Raji (cell line): Measurements from ENCODE around the gene TMEM114.

ENCODE experiments used
- POLR2A ChIP-seq: IDR thresholded peaks from 2 replicates; pipeline ENCODE4 v1.6.1; 2011; ENCODE audit warnings: low read depth, low read length, control low read depth; ENCODE audit not compliant: insufficient read depth

The TMEM114 gene

DNA sequence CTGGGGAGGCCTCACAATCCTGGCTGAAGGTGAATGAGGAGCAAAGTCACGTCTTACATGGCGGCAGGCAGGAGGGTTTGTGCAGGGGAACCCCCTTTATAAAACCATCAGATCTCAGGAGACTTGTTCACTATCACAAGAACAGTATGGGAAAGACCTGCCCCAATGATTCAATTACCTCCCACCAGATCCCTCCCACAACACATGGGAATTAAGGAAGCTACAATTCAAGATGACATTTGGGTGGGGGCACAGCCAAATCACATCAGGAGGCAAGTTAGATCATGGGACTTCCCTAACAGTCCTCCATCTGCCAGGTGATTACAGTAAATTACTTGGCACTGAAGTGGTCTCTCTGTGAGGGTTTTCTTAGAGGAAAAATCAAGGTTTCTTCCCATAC lies 5.3 kb downstream of the TMEM114 start:
- no peak for TF ChIP-seq POLR2A

DNA sequence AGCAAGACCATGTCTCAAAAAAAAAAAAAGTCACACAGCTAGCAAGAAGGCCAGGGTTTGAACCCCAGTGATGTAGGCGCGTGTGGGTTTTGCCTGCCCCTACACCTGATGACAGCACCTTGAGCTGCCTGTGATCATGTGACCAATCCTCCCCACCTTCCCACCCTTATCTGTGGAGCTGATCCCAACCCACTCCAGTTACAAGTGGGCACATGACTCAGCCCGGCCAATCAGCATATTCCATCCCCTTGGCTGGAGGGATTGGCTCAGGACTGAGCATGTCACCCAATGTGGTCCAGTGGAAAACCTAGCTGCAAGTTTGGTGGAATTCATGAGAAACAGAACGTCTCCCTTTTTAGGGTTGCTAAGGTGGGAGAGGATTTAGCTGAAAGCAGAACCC lies 6.6 kb downstream of the TMEM114 start:
- TF ChIP-seq POLR2A: no peak

DNA sequence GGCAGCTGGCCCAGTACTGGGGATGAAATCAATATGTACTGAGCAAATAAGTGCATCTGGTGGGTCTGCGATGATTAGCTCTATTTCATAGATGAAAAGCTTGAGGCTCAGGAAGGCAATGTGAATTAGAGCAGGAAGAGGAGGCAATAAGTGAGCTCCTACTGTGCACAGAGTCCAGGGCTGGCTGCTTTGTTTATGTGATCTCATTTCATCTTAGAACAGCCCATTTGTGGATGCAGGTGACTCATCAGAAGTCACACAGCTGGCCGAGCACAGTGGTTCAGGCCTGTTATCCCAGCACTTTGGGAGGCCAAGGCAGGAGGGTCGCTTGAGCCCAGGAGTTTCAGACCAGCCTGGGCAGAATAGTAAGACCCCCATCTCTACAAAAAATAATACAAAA lies 7.1 kb downstream of the TMEM114 start:
- TF ChIP-seq POLR2A: no peak

DNA sequence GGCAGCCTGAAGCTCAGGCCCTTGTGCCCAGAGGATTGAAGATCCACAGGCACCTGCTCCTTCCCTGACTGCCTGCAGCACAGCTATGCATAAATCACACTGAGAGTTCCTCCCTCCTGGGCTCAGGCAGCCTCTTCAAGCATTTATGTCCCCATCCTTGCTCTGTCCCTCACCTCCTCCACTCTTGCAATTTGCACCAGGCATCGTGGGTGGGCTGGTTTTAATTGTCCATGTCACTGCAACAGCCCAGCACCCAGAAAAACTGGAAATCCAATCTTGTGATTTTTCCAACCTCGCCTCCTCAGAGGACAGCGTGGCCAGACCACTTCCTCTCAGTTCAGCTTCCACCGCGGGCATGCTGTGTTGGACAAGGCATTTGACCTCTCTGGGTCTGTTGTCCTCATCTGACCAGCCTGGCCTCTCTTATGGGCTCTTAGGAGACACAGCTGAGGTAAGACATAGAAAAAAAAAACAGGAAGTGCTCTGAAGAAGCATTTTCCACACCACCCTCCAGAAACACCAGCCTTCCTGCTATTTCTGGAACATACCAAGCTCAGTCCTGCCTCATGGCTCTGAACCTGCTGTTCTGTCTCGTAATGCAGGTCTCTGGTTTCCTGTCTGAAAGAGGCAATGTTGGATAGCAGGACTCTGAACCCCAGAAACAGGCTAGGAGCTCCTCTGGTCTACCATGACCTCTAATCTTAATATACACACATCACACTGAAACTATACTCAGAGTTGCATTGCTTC lies 8.3 kb downstream of the TMEM114 start:
- TF ChIP-seq POLR2A: no peak

GRCh38 chr16:8579559-8579958 lies 10.8 kb downstream of the TMEM114 start:
- TF ChIP-seq POLR2A: no peak

GRCh38 chr16:8577678-8578304 lies 12.5 kb downstream of the TMEM114 start:
- TF ChIP-seq POLR2A: no peak

DNA sequence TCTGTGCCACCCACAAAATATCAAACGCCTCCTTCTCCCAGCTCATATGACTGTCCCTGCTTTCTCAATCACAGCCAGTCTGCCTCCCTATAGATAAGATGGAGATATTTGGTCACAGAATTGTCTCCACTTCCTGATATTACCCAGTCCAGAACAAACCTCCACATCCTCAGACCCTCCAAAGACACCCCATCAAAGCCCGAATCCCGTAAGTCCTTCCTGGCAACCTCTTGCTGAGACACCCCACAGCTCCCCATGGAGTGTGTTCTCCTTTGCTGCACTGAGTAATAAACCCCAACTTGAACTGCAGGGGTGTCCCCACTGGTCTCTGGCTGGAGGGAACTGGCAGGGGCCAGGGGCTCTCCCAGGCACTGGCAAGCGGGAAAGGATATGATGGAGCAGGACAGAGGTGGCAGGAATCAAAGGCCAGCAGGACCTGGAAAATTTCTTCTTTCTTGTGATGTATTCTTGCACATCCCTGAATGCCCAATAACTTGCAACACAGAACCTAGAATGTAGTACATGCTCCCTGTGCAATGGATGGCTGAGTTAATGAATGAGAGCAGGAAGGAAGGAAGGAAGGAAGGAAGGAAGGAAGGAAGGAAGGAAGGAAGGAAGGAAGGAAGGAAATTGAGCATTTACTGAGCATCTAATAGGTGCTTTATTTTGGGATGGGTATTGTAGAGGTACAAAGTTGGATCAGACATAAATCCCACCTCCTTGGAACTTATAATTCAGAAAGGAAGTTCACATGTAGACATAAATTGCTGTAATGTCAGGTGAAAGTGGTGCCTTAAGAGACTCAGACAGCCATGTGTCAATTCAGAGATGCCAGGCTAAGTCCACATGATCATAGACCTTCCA lies 13.9 kb downstream of the TMEM114 start:
- no peak for TF ChIP-seq POLR2A

GRCh38 chr16:8575399-8575798 lies 14.9 kb downstream of the TMEM114 start:
- TF ChIP-seq POLR2A: no peak

DNA sequence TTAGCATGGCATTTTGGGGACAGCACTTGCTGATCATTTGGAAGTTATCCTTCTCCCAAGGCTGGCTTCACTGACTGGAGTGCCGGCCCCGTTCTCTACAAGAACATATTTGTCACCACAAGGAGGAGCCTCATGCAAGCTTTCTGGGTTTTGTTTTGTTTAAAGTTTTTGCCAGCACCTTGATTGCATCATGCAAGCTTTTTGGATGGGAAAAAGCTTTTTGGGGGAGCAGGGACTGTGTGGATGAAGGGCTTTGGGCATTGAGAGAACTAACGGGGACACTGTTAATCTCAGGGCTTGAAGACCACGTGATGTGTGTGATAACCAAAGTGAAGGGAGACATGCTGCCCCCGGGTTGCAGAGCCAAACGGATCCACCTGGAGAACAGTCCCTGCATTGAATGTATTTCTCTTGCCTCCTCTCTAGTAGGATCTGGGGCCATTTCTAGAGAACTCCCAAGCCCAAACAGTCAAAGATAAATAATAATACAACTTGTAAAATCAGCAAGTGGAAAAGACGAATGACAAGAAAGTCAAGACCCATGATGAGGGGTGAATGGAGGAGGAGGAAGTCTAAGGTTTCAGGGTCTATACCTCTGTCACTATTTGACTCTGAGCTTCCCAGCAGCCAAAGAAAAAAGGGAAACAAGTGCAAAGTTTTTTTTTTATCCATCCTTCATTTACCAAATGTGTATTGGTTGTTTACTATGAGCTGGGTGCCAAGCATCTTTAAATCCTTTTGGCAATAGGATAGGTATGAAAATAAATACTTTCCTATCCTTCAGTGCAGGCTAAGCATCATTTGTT lies 17.2 kb downstream of the TMEM114 start:
- TF ChIP-seq POLR2A: no peak

DNA sequence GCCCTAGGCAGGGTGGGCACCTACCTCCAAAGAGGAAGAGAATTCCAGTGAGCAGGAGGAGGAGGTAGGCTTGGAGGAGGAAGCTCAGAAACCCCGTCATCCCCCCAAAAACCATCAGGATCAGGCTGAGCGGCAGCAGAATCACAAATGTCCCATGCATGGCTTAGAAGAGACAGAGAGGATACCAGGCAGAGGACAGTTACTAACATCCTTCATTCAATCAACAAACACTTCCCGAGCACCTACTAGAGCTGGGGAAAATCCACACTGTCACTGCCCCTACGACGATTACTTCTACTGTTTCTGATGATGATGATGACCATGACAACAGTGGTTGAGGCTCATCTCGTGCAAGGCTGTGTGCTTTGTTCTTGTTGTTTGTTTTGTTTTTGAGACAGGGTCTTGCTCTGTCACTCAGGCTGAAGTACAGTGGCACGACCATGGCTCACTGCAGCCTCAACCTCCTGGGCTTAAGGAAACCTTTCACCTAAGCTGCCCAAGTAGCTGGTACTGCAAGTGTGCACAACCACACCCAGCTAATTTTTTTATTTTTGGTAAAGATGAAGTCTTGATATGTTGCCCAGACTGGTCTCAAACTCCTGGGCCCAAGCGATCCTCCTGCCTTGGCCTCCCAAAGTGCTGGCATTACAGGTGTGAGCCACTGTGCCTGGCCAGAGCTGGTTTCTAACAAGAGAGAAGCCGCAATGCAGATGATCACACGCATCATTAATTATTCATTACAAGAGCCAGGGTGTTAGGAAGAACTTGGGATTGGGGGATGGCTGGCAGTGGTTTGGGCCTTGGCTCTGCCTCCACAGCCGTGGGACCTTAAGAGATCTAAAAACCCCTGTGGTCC lies 18.0 kb downstream of the TMEM114 start:
- TF ChIP-seq POLR2A: no peak

- TF ChIP-seq POLR2A: no peak
Observed at GRCh38 chr16:8571061-8571596, 19.2 kb downstream of the TMEM114 start.

GRCh38 chr16:8569650-8570346 lies 20.5 kb downstream of the TMEM114 start:
- TF ChIP-seq POLR2A: no peak

- no peak for TF ChIP-seq POLR2A
Observed at GRCh38 chr16:8568231-8568617, 22.1 kb downstream of the TMEM114 start.
